DMS53 (cell line): Measurements from ENCODE around the gene IRF2BP2.
"Not testable (repeated sequence)": the region's sequence is repeated elsewhere in the genome, so short reads cannot be mapped to it uniquely, and the experiment has no call there.

Experiments used
- DNase-seq: peaks from one replicate; lab custom pipeline; 2025; lab: John Stamatoyannopoulos, UW

The IRF2BP2 gene

GRCh38 chr1:234601301-234602017 is 8.5 kb downstream of the IRF2BP2 start:
- DNase-seq = peak; percentile 58

- DNase-seq = peak; percentile 70
These were observed 9.3 kb downstream of the IRF2BP2 start for GRCh38 chr1:234600418-234601281.

- peak; percentile 93 for DNase-seq
These were observed 10.2 kb downstream of the IRF2BP2 start for GRCh38 chr1:234599617-234600417.

GRCh38 chr1:234598974-234599616 is 10.9 kb downstream of the IRF2BP2 start:
- DNase-seq = no peak

- DNase-seq = peak; percentile 74
These were observed 12.1 kb downstream of the IRF2BP2 start for GRCh38 chr1:234597894-234598293.

GRCh38 chr1:234595899-234596298 is 14.1 kb downstream of the IRF2BP2 start:
- no peak for DNase-seq

GRCh38 chr1:234594575-234594974 is 15.4 kb downstream of the IRF2BP2 start:
- DNase-seq = not testable (repeated sequence)

GRCh38 chr1:234593771-234594504 is 16.0 kb downstream of the IRF2BP2 start:
- DNase-seq = no peak

- DNase-seq = no peak
These were observed 16.9 kb downstream of the IRF2BP2 start for GRCh38 chr1:234593109-234593508.

- no peak for DNase-seq
These were observed 17.7 kb downstream of the IRF2BP2 start for GRCh38 chr1:234592240-234592639.

- no peak for DNase-seq
These were observed 18.8 kb downstream of the IRF2BP2 start for GRCh38 chr1:234591131-234591530.

GRCh38 chr1:234589854-234590620 is 19.9 kb downstream of the IRF2BP2 start:
- DNase-seq = peak; percentile 26

GRCh38 chr1:234589064-234589800 is 20.7 kb downstream of the IRF2BP2 start:
- no peak for DNase-seq

- no peak for DNase-seq
These were observed 21.6 kb downstream of the IRF2BP2 start for GRCh38 chr1:234588386-234588785.

GRCh38 chr1:234586892-234587485 is 23.0 kb downstream of the IRF2BP2 start:
- DNase-seq = no peak

- no peak for DNase-seq
These were observed 23.7 kb downstream of the IRF2BP2 start for GRCh38 chr1:234586304-234586703.

- no peak for DNase-seq
These were observed 24.5 kb downstream of the IRF2BP2 start for GRCh38 chr1:234585330-234586055.

- DNase-seq = no peak
These were observed 25.1 kb downstream of the IRF2BP2 start for GRCh38 chr1:234584926-234585325.

- no peak for DNase-seq
These were observed 25.6 kb downstream of the IRF2BP2 start for GRCh38 chr1:234584420-234584805.
